ENCODE results near the gene EFHC1.
"Not testable (repeated sequence)": the region's sequence is repeated elsewhere in the genome, so short reads cannot be mapped to it uniquely, and the experiment has no call there.

Gene EFHC1

GRCh38 chr6:52419809-52420667, at the start of gene EFHC1:
Gene EFHC1, plus strand, starts transcription at chr6:52420342. Its CDS starts 69 bp downstream, at chr6:52420411.
- peak; percentile 98 for DNase-seq

GRCh38 chr6:52371656-52372191, 48.4 kb upstream of the EFHC1 start:
- no peak for DNase-seq

- no peak for DNase-seq
Observed at GRCh38 chr6:52373151-52373690, 46.9 kb upstream of the EFHC1 start.

- no peak for DNase-seq
Observed at GRCh38 chr6:52374247-52374646, 45.9 kb upstream of the EFHC1 start.

- DNase-seq: no peak
Observed at GRCh38 chr6:52375780-52376556, 44.2 kb upstream of the EFHC1 start.

- DNase-seq: no peak
Observed at GRCh38 chr6:52376763-52377162, 43.4 kb upstream of the EFHC1 start.

- DNase-seq: no peak
Observed at GRCh38 chr6:52377538-52378221, 42.5 kb upstream of the EFHC1 start.

GRCh38 chr6:52381249-52381648, 38.9 kb upstream of the EFHC1 start:
- no peak for DNase-seq

GRCh38 chr6:52384145-52384766, 35.9 kb upstream of the EFHC1 start:
- no peak for DNase-seq

- DNase-seq: no peak
Observed at GRCh38 chr6:52385074-52385473, 35.1 kb upstream of the EFHC1 start.

GRCh38 chr6:52388119-52388518, 32.0 kb upstream of the EFHC1 start:
- DNase-seq: not testable (repeated sequence)

- no peak for DNase-seq
Observed at GRCh38 chr6:52388790-52389189, 31.4 kb upstream of the EFHC1 start.

GRCh38 chr6:52389264-52389625, 30.9 kb upstream of the EFHC1 start:
- no peak for DNase-seq

GRCh38 chr6:52389626-52390360, 30.3 kb upstream of the EFHC1 start:
- peak; percentile 55 for DNase-seq

- DNase-seq: peak; percentile 37
Observed at GRCh38 chr6:52390361-52390727, 29.8 kb upstream of the EFHC1 start.

- DNase-seq: no peak
Observed at GRCh38 chr6:52391599-52391998, 28.5 kb upstream of the EFHC1 start.

- no peak for DNase-seq
Observed at GRCh38 chr6:52392944-52393343, 27.2 kb upstream of the EFHC1 start.

- DNase-seq: no peak
Observed at GRCh38 chr6:52393780-52394179, 26.4 kb upstream of the EFHC1 start.

GRCh38 chr6:52394251-52394666, 25.9 kb upstream of the EFHC1 start:
- peak; percentile 31 for DNase-seq

- no peak for DNase-seq
Observed at GRCh38 chr6:52395969-52396368, 24.2 kb upstream of the EFHC1 start.

GRCh38 chr6:52399511-52400312, 20.4 kb upstream of the EFHC1 start:
- peak; percentile 39 for DNase-seq
